OCI-LY1 (cell line): ENCODE measurements around the gene GLIPR2.

Experiments used
- CTCF ChIP-seq: fragments of 200-600 bp; sonication (generic), shearing (Covaris generic); IDR thresholded peaks from 2 replicates; pipeline ENCODE4 v1.5.1; 2017; ENCODE audit warnings: mild to moderate bottlenecking, antibody characterized with exemption, low read length, moderate library complexity, mixed read lengths
- EZH2 ChIP-seq: fragments of 200-600 bp; sonication (generic), shearing (Covaris generic); IDR thresholded peaks from 2 replicates; pipeline ENCODE4 v1.8.0; 2017; ENCODE audit warnings: borderline replicate concordance, mixed run types, mild to moderate bottlenecking, antibody characterized with exemption, low read length, moderate library complexity, mixed read lengths

GRCh38 chr9:36116593-36116992, 19.9 kb upstream of the GLIPR2 start:
- TF ChIP-seq CTCF (no peak), EZH2 (no peak)
